DND-41 (cell line): Measurements from ENCODE around the gene RAMP2.

ENCODE experiments used
- CTCF ChIP-seq: IDR thresholded peaks from 2 replicates; pipeline ENCODE4 v1.5.1; 2012; ENCODE audit warnings: borderline replicate concordance, low read length, moderate library complexity, mild to moderate bottlenecking; ENCODE audit not compliant: poor library complexity, severe bottlenecking; ENCODE audit errors: extremely low read depth
- EZH2 ChIP-seq: IDR thresholded peaks from 3 replicates; pipeline ENCODE4 v1.6.1; 2012; ENCODE audit warnings: borderline replicate concordance, low read depth, mild to moderate bottlenecking, moderate library complexity, low read length, inconsistent platforms; ENCODE audit not compliant: severe bottlenecking

- TF ChIP-seq EZH2 (no peak), CTCF (no peak)
Observed at GRCh38 chr17:42795061-42795460, 34.0 kb downstream of the RAMP2 start.
